GM21576 (cell line): ENCODE measurements around the gene LCA5L.

Experiments used
- ATAC-seq: cut with Tn5 transposase; IDR thresholded peaks from one replicate; pipeline ENCODE4 v1.9.1; 2021; ENCODE audit warnings: mild to moderate bottlenecking, moderate library complexity; ENCODE audit not compliant: unreplicated experiment

LCA5L gene

GRCh38 chr21:39362733-39363132, 82.8 kb downstream of the LCA5L start:
- ATAC-seq = no peak

GRCh38 chr21:39359382-39359781, 86.2 kb downstream of the LCA5L start:
- no peak for ATAC-seq
